Bronchial epithelial cell (primary cell): ENCODE measurements around the gene RLF. TPM values are rescaled to one million over a fixed set of nuclear protein-coding genes. Genes with fewer than 3 reads are reported as not detected.

Experiments
- DNase-seq: peaks from one replicate; pipeline ENCODE4 v3.0.0-alpha.2; 2010; ENCODE audit warnings: low read depth
- FAIRE-seq: peaks from 2 replicates; lab custom pipeline; 2011; peaks lifted over from hg19 to GRCh38; lab: Jason Lieb, UNC
- H3K27me3 ChIP-seq: 2 replicates; pipeline ENCODE4 v1.5.1; 2011; ENCODE audit warnings: low read length; ENCODE audit not compliant: control insufficient read depth, insufficient read depth
- H3K36me3 ChIP-seq: 2 replicates; pipeline ENCODE4 v1.5.1; 2011; ENCODE audit warnings: low read length; ENCODE audit not compliant: control insufficient read depth, insufficient read depth
- H3K4me3 ChIP-seq: 2 replicates; pipeline ENCODE4 v1.5.1; 2011; ENCODE audit warnings: mild to moderate bottlenecking, low read depth, low read length, control low read depth
- CTCF ChIP-seq: IDR thresholded peaks from 2 replicates; pipeline ENCODE4 v1.5.1; 2011; ENCODE audit warnings: mild to moderate bottlenecking, moderate library complexity, low read length, control low read depth, inconsistent platforms; ENCODE audit not compliant: insufficient read depth, severe bottlenecking
- total RNA-seq: library from RNA; depleted of rRNA; stranded (reverse); fragments of >200 nt; gene quantifications from 2 replicates; pipeline ENCODE4 v1.2.1, GENCODE V29; 2014

The RLF gene
- total RNA-seq, 1 donor from 2014 or later = 26.9 TPM

DNA sequence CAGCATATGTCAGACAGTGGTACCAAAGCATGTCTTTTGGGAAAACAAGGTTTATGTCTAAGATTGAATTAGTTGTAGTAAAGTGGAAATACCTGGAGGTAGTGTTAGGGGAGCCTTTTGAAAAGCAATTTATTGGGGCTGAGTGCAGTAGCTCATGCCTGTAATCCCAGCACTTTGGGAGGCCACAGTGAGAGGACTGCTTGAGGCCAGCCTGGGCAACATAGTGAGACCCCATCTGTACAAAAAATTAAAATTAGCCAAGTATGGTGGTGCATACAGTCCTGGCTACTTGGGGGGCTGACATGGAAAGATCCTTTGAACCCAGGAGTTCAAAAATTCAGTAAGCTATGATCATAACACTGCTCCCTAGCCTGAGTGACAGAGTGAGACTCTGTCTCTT lies 104.1 kb downstream of the RLF start:
- no peak overlapping the region for H3K4me3 ChIP-seq
- no peak for TF ChIP-seq CTCF
- FAIRE-seq (no peak), DNase-seq (no peak)
- H3K36me3 ChIP-seq = peaks cover 3% of the 10 kb centered on the region
- no peaks in the 10 kb centered on the region for H3K27me3 ChIP-seq

GRCh38 chr1:40265919-40266318 lies 104.7 kb downstream of the RLF start:
- no peak overlapping the region for H3K4me3 ChIP-seq
- DNase-seq = no peak
- H3K36me3 ChIP-seq = peaks cover 3% of the 10 kb centered on the region
- H3K27me3 ChIP-seq = no peaks in the 10 kb centered on the region
- FAIRE-seq = no peak
- TF ChIP-seq CTCF = no peak

DNA sequence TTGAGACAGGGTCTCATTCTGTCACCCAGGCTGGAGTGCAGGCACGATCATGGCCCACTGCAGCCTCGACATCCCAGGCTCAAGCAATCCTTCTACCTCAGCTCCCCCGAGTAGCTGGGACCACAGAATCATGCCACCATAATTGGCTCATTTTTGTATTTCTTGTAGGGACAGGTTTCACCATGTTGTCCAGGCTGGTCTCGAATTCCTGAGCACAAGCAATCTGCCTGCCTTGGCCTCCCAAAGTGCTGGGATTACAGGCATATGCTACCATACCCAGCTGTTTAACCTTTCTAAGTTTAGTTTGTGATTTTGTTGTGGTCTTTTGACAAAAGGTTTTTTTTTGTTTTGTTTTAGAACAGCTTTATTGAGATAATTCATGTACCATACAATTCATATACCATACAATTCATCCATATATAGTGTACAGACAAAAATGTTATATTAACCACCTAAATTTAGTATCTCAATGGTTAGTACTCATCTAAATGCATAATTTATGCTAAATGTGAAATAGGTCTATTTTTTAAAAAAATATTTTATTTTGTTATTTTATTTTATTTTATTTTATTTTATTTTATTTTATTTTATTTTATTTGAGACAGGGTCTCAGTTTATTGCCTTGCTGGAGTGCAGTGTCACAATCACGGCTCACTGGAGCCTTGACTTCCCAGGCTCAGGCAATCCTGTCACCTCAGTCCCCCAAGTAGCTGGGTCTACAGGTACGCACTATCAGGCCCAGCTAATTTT lies 105.8 kb downstream of the RLF start:
- no peaks in the 10 kb centered on the region for H3K27me3 ChIP-seq
- DNase-seq = peak; percentile 79
- no peak for FAIRE-seq
- no peak overlapping the region for H3K4me3 ChIP-seq
- TF ChIP-seq CTCF = no peak
- H3K36me3 ChIP-seq = peaks cover 3% of the 10 kb centered on the region

- peak; percentile 97 for DNase-seq
- TF ChIP-seq CTCF = no peak
- Histone ChIP-seq H3K27me3 (no peaks in the 10 kb centered on the region), H3K36me3 (peaks cover 6% of the 10 kb centered on the region), H3K4me3 (no peak overlapping the region)
- FAIRE-seq = no peak
These were observed 106.6 kb downstream of the RLF start for GRCh38 chr1:40267767-40268187.

- Histone ChIP-seq H3K36me3 (peaks cover 6% of the 10 kb centered on the region), H3K4me3 (no peak overlapping the region), H3K27me3 (no peaks in the 10 kb centered on the region)
- DNase-seq (no peak), FAIRE-seq (no peak)
- TF ChIP-seq CTCF = no peak
These were observed 107.0 kb downstream of the RLF start for GRCh38 chr1:40268211-40268610.
